Fibroblast of lung (primary cell): ENCODE measurements around the gene TPD52L1. TPM values are rescaled to one million over a fixed set of nuclear protein-coding genes. Genes with fewer than 3 reads are reported as not detected.

Experiments
- DNase-seq, 2 donors: peaks; one replicate each; pipeline versions ENCODE4 v3.0.0 to v3.0.0-alpha.2; 2010; ENCODE audit warnings: low read depth in 2 of 2
- H2AFZ ChIP-seq: 2 replicates; pipeline ENCODE4 v1.5.1; 2012; ENCODE audit warnings: low read length, control low read depth, inconsistent platforms
- H3K27ac ChIP-seq: 2 replicates; pipeline ENCODE4 v1.5.1; 2011; ENCODE audit warnings: low read length, control low read depth; ENCODE audit not compliant: insufficient read depth
- H3K27me3 ChIP-seq: 2 replicates; pipeline ENCODE4 v1.5.1; 2011; ENCODE audit warnings: mild to moderate bottlenecking, low read length; ENCODE audit not compliant: control insufficient read depth, insufficient read depth
- H3K36me3 ChIP-seq: 2 replicates; pipeline ENCODE4 v1.5.1; 2011; ENCODE audit warnings: low read length; ENCODE audit not compliant: control insufficient read depth, insufficient read depth
- H3K4me1 ChIP-seq: 2 replicates; pipeline ENCODE4 v1.5.1; 2011; ENCODE audit warnings: low read length; ENCODE audit not compliant: control insufficient read depth, insufficient read depth; ENCODE audit errors: extremely low read depth
- H3K4me2 ChIP-seq: 2 replicates; pipeline ENCODE4 v1.5.1; 2011; ENCODE audit warnings: low read length, control low read depth; ENCODE audit not compliant: insufficient read depth; ENCODE audit errors: extremely low read depth
- H3K4me3 ChIP-seq, 4 experiments: fragments of 200-600 bp in 1 of 4; sonication (generic) in 1 of 4; replicated peaks in 1 of 4; 2 replicates each; pipeline ENCODE4 v1.5.1; 2011 to 2016; ENCODE audit warnings: low read length in 4 of 4, low read depth in 3 of 4, mild to moderate bottlenecking in 3 of 4, control low read depth in 2 of 4, inconsistent platforms in 1 of 4, mixed read lengths in 1 of 4; ENCODE audit not compliant: insufficient read depth in 1 of 4; ENCODE audit errors: control extremely low read depth in 1 of 4
- H3K79me2 ChIP-seq: 2 replicates; pipeline ENCODE4 v1.5.1; 2012; ENCODE audit warnings: mild to moderate bottlenecking, low read length, inconsistent platforms; ENCODE audit not compliant: control insufficient read depth, insufficient read depth
- H3K9ac ChIP-seq: 2 replicates; pipeline ENCODE4 v1.5.1; 2011; ENCODE audit warnings: mild to moderate bottlenecking, low read length, control low read depth; ENCODE audit not compliant: insufficient read depth
- H3K9me3 ChIP-seq: 2 replicates; pipeline ENCODE4 v1.5.1; 2012; ENCODE audit warnings: low read depth, low read length; ENCODE audit not compliant: control insufficient read depth, insufficient read depth
- H4K20me1 ChIP-seq: 2 replicates; pipeline ENCODE4 v1.5.1; 2011; ENCODE audit warnings: low read length; ENCODE audit not compliant: control insufficient read depth, insufficient read depth; ENCODE audit errors: extremely low read depth
- CTCF ChIP-seq, 2 donors: IDR thresholded peaks in 1 of 2; conservative IDR thresholded peaks in 1 of 2; 1 replicate in 1 of 2; 2 replicates in 1 of 2; pipeline ENCODE4 v1.5.1; 2011 to 2012; ENCODE audit warnings: low read length in 2 of 2, control low read depth in 1 of 2, inconsistent platforms in 1 of 2, low read depth in 1 of 2, mild to moderate bottlenecking in 1 of 2
- EZH2 ChIP-seq: IDR thresholded peaks from 2 replicates; pipeline ENCODE4 v1.5.1; 2012; ENCODE audit warnings: low read length, control low read depth, mild to moderate bottlenecking; ENCODE audit errors: missing control alignments
- polyA plus RNA-seq, 2 donors: library from polyadenylated mRNA; depleted of rRNA in 1 of 2; stranded (reverse) in 1 of 2; unstranded in 1 of 2; fragments of >200 nt; gene quantifications; 2 replicates each; pipeline ENCODE4 v1.2.1, GENCODE V29; 2011 to 2012; ENCODE audit warnings: missing spikeins in 1 of 2
- total RNA-seq: library from RNA; depleted of rRNA; stranded (reverse); fragments of >200 nt; gene quantifications from 2 replicates; pipeline ENCODE4 v1.2.1, GENCODE V29; 2014

Gene TPD52L1
- total and polyA plus RNA-seq, 2 donors (not counting 1 experiment from before 2014, with no cell fraction given) = 41.0 to 75.9 TPM

- Histone ChIP-seq H3K27me3 (no peaks in the 10 kb centered on the region), H3K9me3 (no peaks in the 10 kb centered on the region), H3K4me2 (peak within 1 kb of the TSS; percentile 97), H4K20me1 (no peaks in the 10 kb centered on the region), H2AFZ (peak within 1 kb of the TSS; percentile 75), H3K79me2 (peaks cover 17% of the 10 kb centered on the region), H3K36me3 (peaks cover 7% of the 10 kb centered on the region), H3K4me1 (peaks cover 6% of the 10 kb centered on the region), H3K27ac (peak within 1 kb of the TSS; percentile 80), H3K9ac (peak within 1 kb of the TSS; percentile 80), H3K4me3 (peak within 1 kb of the TSS; percentile 66 to 94 (median 80))
- peak; percentile 69 to 81 for DNase-seq
- TF ChIP-seq EZH2 = no peak
- TF ChIP-seq CTCF (conservative IDR thresholded peaks at IDR 0.05 in 1 of 2, IDR thresholded peaks at IDR 0.05 in 1 of 2; ENCODE audit: low read depth in 1 of 2, low read length in 2 of 2) = no peak
Observed at GRCh38 chr6:125301435-125302391, 148.1 kb downstream of the TPD52L1 start, which contains the start of gene HDDC2. HDDC2 (minus strand) TSS chr6:125301967; CDS start chr6:125301932, 35 bp downstream.

GRCh38 chr6:125302840-125303511 is 149.4 kb downstream of the TPD52L1 start:
- peaks cover 5% of the 10 kb centered on the region for H3K36me3 ChIP-seq
- peaks cover 5% of the 10 kb centered on the region for H3K27me3 ChIP-seq
- H2AFZ ChIP-seq = no peak overlapping the region
- TF ChIP-seq CTCF (conservative IDR thresholded peaks at IDR 0.05 in 1 of 2, IDR thresholded peaks at IDR 0.05 in 1 of 2; ENCODE audit: low read depth in 1 of 2, low read length in 2 of 2) = no peak
- TF ChIP-seq EZH2 = no peak
- H3K27ac ChIP-seq = no peak overlapping the region
- H4K20me1 ChIP-seq = no peaks in the 10 kb centered on the region
- no peaks in the 10 kb centered on the region for H3K9me3 ChIP-seq
- no peak overlapping the region for H3K9ac ChIP-seq
- H3K4me1 ChIP-seq = peaks cover 6% of the 10 kb centered on the region
- H3K4me2 ChIP-seq = no peak overlapping the region
- no peak for DNase-seq
- H3K4me3 ChIP-seq = no peak overlapping the region
- H3K79me2 ChIP-seq = peaks cover 17% of the 10 kb centered on the region

- TF ChIP-seq EZH2 (no peak), CTCF (conservative IDR thresholded peaks at IDR 0.05 in 1 of 2, IDR thresholded peaks at IDR 0.05 in 1 of 2; ENCODE audit: low read depth in 1 of 2, low read length in 2 of 2) (no peak)
- Histone ChIP-seq H3K36me3 (peaks cover 1% of the 10 kb centered on the region), H3K9me3 (no peaks in the 10 kb centered on the region), H3K4me1 (peaks cover 6% of the 10 kb centered on the region), H2AFZ (no peak overlapping the region), H3K79me2 (peaks cover 17% of the 10 kb centered on the region), H3K27me3 (peaks cover 5% of the 10 kb centered on the region), H3K27ac (no peak overlapping the region), H3K4me3 (no peak overlapping the region), H3K9ac (no peak overlapping the region), H3K4me2 (no peak overlapping the region), H4K20me1 (no peaks in the 10 kb centered on the region)
- DNase-seq = no peak
Observed at GRCh38 chr6:125303512-125303854, 149.9 kb downstream of the TPD52L1 start.
